Measurements from ENCODE around the gene VIT.

GRCh38 chr2:36677386-36677785 lies 19.1 kb upstream of the VIT start:
- TF ChIP-seq, protein P1, sequence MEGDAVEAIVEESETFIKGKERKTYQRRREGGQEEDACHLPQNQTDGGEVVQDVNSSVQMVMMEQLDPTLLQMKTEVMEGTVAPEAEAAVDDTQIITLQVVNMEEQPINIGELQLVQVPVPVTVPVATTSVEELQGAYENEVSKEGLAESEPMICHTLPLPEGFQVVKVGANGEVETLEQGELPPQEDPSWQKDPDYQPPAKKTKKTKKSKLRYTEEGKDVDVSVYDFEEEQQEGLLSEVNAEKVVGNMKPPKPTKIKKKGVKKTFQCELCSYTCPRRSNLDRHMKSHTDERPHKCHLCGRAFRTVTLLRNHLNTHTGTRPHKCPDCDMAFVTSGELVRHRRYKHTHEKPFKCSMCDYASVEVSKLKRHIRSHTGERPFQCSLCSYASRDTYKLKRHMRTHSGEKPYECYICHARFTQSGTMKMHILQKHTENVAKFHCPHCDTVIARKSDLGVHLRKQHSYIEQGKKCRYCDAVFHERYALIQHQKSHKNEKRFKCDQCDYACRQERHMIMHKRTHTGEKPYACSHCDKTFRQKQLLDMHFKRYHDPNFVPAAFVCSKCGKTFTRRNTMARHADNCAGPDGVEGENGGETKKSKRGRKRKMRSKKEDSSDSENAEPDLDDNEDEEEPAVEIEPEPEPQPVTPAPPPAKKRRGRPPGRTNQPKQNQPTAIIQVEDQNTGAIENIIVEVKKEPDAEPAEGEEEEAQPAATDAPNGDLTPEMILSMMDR (IDR thresholded peaks at IDR 0.05; ENCODE audit: low read depth, low read length, missing input control) = no peak
- TF ChIP-seq JUND (IDR thresholded peaks at IDR 0.05) (no peak), YY1 (IDR thresholded peaks at IDR 0.05) (no peak), ZBTB33 (IDR thresholded peaks at IDR 0.05) (no peak)
- TF ChIP-seq, protein P2, sequence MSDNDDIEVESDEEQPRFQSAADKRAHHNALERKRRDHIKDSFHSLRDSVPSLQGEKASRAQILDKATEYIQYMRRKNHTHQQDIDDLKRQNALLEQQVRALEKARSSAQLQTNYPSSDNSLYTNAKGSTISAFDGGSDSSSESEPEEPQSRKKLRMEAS (IDR thresholded peaks at IDR 0.05) = no peak

All from liver (tissue), 3 donors.